GM08714 (cell line): ENCODE measurements around the gene SLC30A3.

Experiments
- H3K4me3 ChIP-seq: fragments of 200-500 bp; sonication (Bioruptor generic); 2 replicates; pipeline ENCODE4 v1.5.1; 2014; ENCODE audit warnings: mild to moderate bottlenecking, low read length, inconsistent platforms
- ZNF274 ChIP-seq: IDR thresholded peaks from 2 replicates; pipeline ENCODE4 v1.6.1; 2012; ENCODE audit warnings: mild to moderate bottlenecking, low read depth, low read length

The SLC30A3 gene

DNA sequence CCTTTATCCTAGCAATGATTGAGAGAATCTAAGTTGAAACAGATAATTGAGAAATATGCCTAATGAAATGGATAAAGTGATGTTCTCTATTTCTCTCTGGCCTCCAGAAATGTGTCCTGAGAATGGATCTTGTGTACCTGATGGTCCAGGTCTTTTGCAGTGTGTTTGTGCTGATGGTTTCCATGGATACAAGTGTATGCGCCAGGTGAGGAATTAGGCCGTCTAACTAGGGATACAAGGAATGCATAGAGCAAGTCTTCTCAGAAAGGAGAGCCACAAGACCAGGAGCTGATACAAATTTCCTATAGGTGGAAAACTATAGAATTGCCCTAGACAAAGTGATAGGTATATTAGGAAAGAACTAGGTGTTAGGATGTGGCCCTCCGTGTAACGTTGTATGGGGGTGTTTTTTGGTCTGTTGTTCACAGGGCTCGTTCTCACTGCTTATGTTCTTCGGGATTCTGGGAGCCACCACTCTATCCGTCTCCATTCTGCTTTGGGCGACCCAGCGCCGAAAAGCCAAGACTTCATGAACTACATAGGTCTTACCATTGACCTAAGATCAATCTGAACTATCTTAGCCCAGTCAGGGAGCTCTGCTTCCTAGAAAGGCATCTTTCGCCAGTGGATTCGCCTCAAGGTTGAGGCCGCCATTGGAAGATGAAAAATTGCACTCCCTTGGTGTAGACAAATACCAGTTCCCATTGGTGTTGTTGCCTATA is 46.3 kb downstream of the SLC30A3 start:
- TF ChIP-seq ZNF274: no peak

DNA sequence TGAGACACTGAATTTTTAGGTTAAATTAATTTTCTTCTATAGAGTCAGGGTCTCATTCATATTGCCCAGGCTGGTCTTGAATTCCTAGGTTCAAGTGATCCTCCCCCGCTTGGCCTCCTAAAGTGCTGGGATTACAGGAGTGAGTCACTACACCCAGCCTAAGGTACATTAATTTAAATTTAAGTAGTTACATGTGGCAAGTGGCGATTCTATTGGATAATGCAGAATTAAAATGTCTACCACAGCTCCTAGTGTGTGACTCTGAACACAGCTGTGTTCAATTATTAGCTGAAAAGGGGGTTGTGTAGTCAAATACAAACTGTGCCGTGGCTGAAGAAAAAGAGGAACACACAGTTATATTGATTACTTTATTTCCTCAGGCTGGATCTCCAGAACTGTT is 47.9 kb downstream of the SLC30A3 start:
- no peak overlapping the region for H3K4me3 ChIP-seq
- no peak for TF ChIP-seq ZNF274

More for the DNA sequence above, 46.3 kb downstream of the SLC30A3 start:
- peak overlapping the region; percentile 52; the same call in 1 of the 2 replicates for H3K4me3 ChIP-seq

DNA sequence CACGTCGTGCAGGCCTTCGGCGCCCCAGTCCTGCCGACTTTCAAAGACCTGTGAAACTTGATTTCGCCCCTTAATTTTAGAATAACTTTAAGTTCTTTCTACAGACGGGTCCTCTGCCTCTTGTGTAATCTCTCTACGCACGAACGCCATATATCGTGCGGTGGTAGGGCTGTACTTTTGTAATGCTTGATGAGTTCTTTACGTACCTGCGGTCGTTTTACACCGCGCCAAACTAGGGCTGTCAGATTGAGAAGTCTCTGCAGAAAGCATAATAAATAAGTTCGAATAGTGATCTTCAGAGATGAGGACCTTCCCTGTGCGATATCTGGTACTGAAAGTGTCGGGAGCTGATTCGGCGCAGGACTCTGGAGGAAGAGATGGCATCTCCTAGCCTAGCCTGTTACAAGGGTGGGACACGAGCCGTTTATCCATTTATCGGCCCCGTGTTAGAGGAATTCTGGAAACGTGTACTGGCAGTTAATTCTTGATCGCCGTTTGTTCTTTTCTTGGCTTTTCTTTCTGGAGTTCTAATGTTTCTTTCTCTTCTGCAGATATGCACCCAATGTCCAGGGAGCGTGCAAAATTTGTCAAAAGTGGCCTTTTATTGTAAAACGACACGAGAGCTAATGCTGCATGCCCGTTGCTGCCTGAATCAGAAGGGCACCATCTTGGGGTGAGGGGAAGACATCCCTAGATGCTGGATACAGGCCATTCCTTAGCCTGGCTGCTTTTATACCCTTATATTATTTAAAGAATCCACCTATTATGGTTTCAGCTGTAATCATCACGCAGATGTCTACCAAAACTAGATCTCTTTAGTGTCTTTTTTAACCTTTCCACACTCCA is 50.0 kb downstream of the SLC30A3 start:
- TF ChIP-seq ZNF274: no peak
- peak overlapping the region; percentile 97 for H3K4me3 ChIP-seq

DNA sequence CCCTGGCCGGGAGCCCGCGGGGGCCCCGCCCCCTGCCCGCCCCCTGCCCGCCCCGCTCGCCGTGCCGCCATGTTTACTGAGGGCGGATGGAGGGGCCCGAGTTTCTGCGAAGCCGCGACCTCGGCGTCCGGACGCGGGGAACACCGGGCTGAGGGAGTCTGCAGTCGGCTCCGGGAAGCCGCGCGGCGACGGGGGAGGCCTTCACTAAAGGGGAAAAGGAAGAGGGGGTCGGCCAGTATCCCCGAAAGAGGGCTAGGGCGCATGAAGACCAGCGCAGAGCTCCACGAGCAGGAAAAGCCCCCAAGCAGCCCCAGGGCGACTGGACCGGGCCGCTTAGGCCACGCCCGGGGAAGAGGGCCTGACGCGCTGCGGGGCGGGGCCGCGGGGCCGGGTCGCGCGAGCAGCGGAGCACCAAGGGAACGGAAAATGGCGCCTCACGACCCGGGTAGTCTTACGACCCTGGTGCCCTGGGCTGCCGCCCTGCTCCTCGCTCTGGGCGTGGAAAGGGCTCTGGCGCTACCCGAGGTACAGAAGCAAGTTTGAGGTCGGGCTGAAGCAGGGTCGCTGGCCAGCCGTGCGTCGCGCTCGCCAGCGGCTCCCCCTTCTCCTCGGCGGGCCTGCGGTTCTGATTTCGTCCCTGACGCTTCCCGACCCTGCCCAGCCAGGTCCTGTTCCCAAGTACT is 50.8 kb downstream of the SLC30A3 start, which contains the start of the genes ATRAID and SLC5A6:
Gene ATRAID (plus strand): TSS at position 99 of the 683 bp plus-strand sequence. CDS start 328 bp downstream, at position 427.
Gene SLC5A6 (minus strand): TSS at position 326 of the 683 bp plus-strand sequence. CDS start 4,618 bp downstream, outside the sequence.
- peak within 1 kb of the TSS; percentile 97 for H3K4me3 ChIP-seq
- no peak for TF ChIP-seq ZNF274

DNA sequence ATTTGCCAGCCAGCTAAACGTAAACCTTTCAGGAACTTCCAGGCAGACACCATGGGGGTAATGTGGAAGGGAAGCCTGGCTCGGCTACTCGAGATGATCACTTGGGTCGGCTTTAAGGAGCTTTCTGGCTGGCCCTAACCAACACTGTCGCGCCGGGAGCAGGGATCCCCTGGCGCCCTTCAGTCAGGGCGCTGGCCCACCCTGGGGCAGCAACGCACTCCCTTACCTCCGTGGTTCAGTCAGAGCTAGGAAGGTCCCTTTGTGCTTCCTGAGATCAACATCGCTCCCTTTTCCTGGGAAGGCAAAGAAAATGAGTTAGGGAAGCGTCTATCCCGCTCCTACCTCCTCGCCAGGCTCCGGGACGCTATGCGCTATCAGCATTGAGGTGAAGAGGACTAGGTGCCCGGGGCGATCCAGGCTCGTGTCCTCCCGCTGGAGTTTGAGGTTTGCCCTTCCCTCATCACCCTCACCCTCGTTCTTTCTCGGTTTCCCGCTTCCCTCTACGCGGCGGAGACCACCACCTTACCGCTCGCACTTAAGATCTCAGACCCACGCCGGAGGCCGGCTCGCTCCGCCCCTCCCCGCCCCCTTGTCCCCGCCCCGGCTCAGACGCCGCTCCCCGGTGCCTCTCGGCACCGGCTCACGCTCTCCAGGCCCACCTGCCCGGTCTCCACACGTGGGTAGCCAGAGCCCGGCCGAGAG is 51.5 kb downstream of the SLC30A3 start:
- peak overlapping the region; percentile 81 for H3K4me3 ChIP-seq
- no peak for TF ChIP-seq ZNF274

DNA sequence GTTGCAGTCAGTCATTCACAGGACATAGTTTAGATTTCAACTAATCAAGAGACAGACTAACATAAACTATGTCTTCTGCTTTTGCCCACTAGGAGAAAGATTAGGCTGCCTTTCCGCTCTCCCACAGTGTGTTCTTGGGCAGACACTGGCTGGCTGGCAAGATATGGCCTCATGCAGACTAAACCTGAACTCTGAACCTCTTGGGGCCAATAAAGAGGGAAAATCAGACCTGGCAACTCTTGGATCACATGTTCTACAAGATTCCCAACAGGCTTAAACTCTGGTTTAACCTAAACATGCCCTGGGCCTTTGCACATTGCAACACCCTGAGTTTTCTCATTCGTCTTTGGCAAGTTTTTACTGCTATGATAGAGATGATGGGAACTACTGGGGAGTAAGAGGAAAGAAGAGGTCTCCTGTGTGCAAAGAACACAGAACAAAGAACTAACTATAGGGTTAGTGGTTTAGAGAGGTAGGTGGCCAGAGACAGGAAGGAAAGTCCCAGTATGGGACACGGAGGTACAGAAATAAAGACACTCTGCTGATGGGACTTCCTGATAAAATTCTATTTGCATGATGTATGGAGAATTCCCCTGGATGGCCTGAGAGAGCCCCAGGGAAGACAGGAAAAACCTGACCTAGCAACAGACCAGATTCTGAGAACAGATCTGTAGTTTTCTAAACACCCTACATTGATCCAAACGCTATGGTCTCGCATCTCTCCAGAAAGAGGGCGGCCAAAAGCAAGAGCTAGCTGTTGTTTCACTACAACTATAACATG is 53.0 kb downstream of the SLC30A3 start:
- TF ChIP-seq ZNF274: no peak
- no peak overlapping the region; the same call in 1 of the 2 replicates for H3K4me3 ChIP-seq

DNA sequence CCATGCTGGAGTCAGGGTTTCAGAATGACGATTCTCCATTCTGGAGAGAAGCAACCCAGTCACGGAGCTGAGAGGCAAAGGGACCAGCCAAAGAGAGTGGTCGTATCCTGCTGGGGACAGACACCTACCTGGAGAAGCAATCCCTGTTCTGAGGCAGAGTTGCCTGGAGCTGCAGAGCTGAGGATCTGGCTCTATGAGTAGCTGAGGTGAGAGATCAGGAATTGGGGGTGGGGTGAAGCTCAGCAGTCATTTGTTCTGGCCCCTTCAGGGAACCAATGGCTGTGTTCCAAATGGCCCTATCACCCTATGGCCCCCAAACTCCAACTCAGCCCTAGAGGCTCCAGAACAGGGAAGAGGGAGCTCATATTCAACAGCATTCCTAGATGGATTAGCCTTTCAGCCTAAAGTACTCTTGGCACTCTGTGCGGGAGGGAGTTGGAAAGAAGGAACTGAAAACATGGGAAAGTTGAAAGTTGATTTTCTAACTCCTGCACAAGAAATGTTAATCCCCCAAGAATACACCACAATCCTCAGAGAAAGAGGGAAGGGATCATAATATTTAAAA is 54.3 kb downstream of the SLC30A3 start:
- H3K4me3 ChIP-seq: no peak overlapping the region
- no peak for TF ChIP-seq ZNF274

DNA sequence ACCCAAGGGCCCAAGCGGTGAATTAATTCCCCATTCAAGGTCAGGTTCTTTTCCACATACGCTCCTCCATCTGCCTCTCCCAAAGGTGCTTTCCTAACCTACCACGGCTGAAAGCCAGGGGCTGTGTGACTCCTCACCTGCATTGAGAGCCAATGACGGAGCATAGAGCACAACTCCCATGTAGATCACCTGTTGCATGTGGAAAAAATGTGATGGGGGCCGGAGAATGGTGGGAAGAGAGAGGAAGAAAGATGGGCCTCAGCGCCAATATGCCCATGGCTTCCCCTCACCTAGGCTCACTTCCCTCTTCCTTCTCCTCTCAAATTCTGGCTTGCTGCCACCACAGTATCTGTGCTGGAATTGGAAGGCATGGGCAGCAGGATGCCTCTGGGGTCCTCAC is 56.5 kb downstream of the SLC30A3 start:
- no peak for TF ChIP-seq ZNF274
- H3K4me3 ChIP-seq: no peak overlapping the region

DNA sequence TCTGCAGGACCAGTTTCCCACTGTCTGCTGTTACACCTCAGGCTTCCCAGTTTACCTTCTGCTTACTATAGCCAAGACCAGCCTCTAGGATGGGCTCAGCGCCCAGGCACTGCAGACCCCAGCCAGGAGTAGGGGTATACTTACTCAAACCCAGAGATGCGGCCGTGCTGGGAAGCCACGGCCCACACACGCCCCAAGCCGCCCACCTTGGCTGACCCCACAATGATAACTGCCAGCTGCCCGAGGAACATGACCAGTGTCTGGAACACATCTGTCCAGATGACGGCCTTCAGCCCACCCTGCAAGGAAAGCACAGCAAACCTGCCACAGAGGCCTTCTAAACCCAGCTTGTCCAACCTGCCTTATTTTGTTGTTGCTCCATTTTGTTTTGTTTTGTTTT is 57.6 kb downstream of the SLC30A3 start:
- no peak for TF ChIP-seq ZNF274
- H3K4me3 ChIP-seq: no peak overlapping the region

DNA sequence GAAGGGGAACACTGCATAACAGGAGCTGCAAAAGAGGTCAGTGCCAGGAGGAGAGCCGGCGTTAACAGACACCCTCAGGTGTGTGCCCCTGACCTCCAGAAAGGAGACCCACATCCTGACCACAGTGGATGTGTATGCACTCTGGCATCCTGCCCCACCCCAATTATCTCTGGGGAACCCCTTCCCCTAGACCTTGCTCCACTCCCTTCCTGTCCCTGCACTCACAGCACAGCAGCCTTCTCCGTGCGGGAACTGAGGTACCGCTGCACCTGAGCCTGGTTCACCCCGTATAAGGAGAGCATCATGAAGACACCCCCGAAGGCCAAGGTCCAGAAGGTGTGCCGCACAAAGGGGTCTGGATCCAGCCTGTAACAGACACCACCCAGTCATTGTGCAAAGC is 58.3 kb downstream of the SLC30A3 start:
- no peak overlapping the region for H3K4me3 ChIP-seq
- TF ChIP-seq ZNF274: no peak

DNA sequence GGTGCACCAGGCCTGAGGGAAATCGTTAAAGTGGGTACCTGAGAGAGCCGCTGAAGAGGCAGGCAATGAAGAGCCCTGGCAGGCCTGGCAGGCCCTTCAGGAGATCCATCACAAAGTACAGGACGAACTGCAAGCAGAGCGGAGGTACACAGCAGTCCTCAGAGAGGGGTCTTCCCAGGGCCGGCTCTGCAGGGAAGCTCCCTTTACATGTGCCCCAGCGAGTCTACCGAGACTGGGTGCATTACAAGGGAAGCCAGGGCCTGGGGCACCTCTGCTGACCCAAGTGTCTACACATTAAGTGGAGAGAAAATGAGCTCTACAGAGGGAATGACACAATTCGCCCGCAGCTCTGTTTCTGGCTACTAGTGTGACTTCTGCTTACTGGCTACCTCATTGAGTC is 59.1 kb downstream of the SLC30A3 start:
- H3K4me3 ChIP-seq: no peak overlapping the region
- no peak for TF ChIP-seq ZNF274
